MM.1S (cell line): ENCODE data around the gene ITLN1.
"Not testable (repeated sequence)": the region's sequence is repeated elsewhere in the genome, so short reads cannot be mapped to it uniquely, and the experiment has no call there.

Source experiments
- DNase-seq: peaks from one replicate; pipeline ENCODE4 v3.0.0-alpha.2; 2015
- H2AFZ ChIP-seq: fragments of 300-600 bp; sonication (generic); 2 replicates; pipeline ENCODE4 v1.6.0; 2016; ENCODE audit warnings: antibody characterized with exemption, low read length
- H3F3A ChIP-seq: fragments of 300-600 bp; sonication (generic); 2 replicates; pipeline ENCODE4 v1.6.1; 2016; ENCODE audit warnings: mild to moderate bottlenecking, antibody characterized with exemption, low read length, moderate library complexity, mixed read lengths; ENCODE audit not compliant: insufficient read depth
- H3K27ac ChIP-seq: fragments of 300-600 bp; sonication (generic); 2 replicates; pipeline ENCODE4 v1.5.1; 2016; ENCODE audit warnings: mild to moderate bottlenecking, low read length
- H3K27me3 ChIP-seq: fragments of 300-600 bp; sonication (generic); replicated peaks from 2 replicates; pipeline ENCODE4 v1.6.0; 2016; ENCODE audit warnings: low read length; ENCODE audit not compliant: insufficient read depth
- H3K36me3 ChIP-seq: fragments of 300-600 bp; sonication (generic); replicated peaks from 2 replicates; pipeline ENCODE4 v1.6.1; 2016; ENCODE audit warnings: mild to moderate bottlenecking, low read length, mixed read lengths; ENCODE audit not compliant: insufficient read depth
- H3K4me1 ChIP-seq: fragments of 300-600 bp; sonication (generic); 2 replicates; pipeline ENCODE4 v1.6.1; 2016; ENCODE audit warnings: low read length, mixed read lengths
- H3K4me2 ChIP-seq: fragments of 300-600 bp; sonication (generic); 2 replicates; pipeline ENCODE4 v1.6.0; 2016; ENCODE audit warnings: low read depth, low read length
- H3K4me3 ChIP-seq: fragments of 300-600 bp; sonication (generic); 2 replicates; pipeline ENCODE4 v1.5.1; 2016; ENCODE audit warnings: low read length, mixed read lengths
- H3K79me2 ChIP-seq: fragments of 300-600 bp; sonication (generic); 2 replicates; pipeline ENCODE4 v1.6.1; 2016; ENCODE audit warnings: mixed run types, low read length, mixed read lengths
- H3K9ac ChIP-seq: fragments of 300-600 bp; sonication (generic); 2 replicates; pipeline ENCODE4 v1.6.1; 2016; ENCODE audit warnings: low read length, mixed read lengths
- H3K9me2 ChIP-seq: fragments of 300-600 bp; sonication (generic); replicated peaks from 2 replicates; pipeline ENCODE4 v1.6.1; 2016; ENCODE audit warnings: mild to moderate bottlenecking, low read length, mixed read lengths; ENCODE audit not compliant: insufficient read depth
- H3K9me3 ChIP-seq: fragments of 300-600 bp; sonication (generic); replicated peaks from 2 replicates; pipeline ENCODE4 v1.6.1; 2016; ENCODE audit warnings: mild to moderate bottlenecking, low read length, mixed read lengths; ENCODE audit not compliant: insufficient read depth
- H4K20me1 ChIP-seq: fragments of 300-600 bp; sonication (generic); 2 replicates; pipeline ENCODE4 v1.6.1; 2016; ENCODE audit warnings: mild to moderate bottlenecking, low read length, moderate library complexity, mixed read lengths; ENCODE audit not compliant: insufficient read depth
- EZH2 ChIP-seq: fragments of 300-600 bp; sonication (generic); optimal IDR thresholded peaks from 2 replicates; pipeline ENCODE3; 2017; ENCODE audit warnings: low read depth, mild to moderate bottlenecking, antibody characterized with exemption, low read length, mixed read lengths
- EZH2phosphoT487 ChIP-seq: fragments of 300-600 bp; sonication (generic); IDR thresholded peaks from 2 replicates; pipeline ENCODE4 v1.6.1; 2018; ENCODE audit warnings: antibody characterized with exemption, low read length
- TF ChIP-seq, protein P1 (sequence below): fragments of 300-600 bp; sonication (generic); IDR thresholded peaks from 2 replicates; pipeline ENCODE4 v1.5.1; 2016; ENCODE audit warnings: antibody characterized with exemption, low read length, mixed read lengths

Gene ITLN1

DNA sequence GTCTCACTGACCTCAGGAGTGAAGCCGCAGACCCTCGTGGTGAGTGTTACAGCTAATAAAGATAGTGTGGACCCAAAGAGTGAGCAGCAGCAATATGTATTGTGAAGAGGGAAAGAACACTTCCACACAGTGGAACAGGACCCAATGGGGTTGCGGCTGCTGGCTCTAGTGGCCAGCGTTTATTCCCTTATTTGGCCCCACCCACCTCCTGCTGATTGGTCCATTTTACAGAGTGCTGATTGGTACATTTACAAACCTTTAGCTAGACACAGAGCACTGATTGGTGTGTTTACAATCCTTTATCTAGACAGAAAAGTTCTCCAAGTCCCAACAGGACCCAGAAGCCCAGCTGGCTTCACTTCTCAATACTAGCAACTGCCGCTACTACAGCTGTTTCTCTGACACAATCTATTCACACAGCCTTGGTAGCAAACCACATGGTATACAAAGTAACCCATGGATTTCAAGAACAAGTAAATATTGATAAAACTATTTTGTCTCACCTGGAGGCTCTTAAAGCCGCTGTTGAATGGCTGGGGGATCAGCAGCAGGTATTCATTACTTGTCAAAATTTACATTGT is 25.3 kb upstream of the ITLN1 start:
- Histone ChIP-seq H3K9me3 (no peaks in the 10 kb centered on the region), H3K4me1 (no peaks in the 10 kb centered on the region), H3K79me2 (no peaks in the 10 kb centered on the region), H4K20me1 (no peaks in the 10 kb centered on the region), H3K36me3 (no peaks in the 10 kb centered on the region), H3K4me2 (no peak overlapping the region), H3K27me3 (no peaks in the 10 kb centered on the region), H3K9me2 (no peaks in the 10 kb centered on the region), H3K9ac (no peak overlapping the region), H3K27ac (no peak overlapping the region), H2AFZ (no peak overlapping the region), H3K4me3 (no peak overlapping the region), H3F3A (no peaks in the 10 kb centered on the region)
- no peak for TF ChIP-seq EZH2
- no peak for DNase-seq

DNA sequence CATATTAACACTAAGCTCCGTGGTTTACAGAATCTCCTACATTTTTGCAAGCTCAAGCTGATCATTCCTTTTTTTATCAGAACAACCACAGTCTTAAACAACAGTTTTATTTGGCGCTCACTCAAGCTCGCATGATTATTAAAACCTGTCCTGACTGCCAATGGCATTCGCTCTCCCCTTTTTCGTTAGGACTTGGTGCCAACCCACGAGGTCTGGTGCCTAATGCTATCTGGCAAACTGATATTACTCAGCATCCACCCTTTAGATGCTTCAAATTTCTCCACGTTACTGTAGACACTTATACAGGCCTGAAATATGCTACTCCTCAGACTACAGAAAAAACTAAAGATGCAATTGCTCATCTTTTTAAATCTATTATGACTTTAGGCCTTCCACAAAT is 23.0 kb upstream of the ITLN1 start:
- Histone ChIP-seq H3K27me3 (no peaks in the 10 kb centered on the region), H4K20me1 (no peaks in the 10 kb centered on the region), H3K4me1 (no peaks in the 10 kb centered on the region), H3K4me2 (no peak overlapping the region), H3K9me3 (no peaks in the 10 kb centered on the region), H3K9me2 (no peaks in the 10 kb centered on the region), H3F3A (no peaks in the 10 kb centered on the region), H3K79me2 (no peaks in the 10 kb centered on the region), H2AFZ (no peak overlapping the region), H3K27ac (no peak overlapping the region), H3K36me3 (no peaks in the 10 kb centered on the region), H3K9ac (no peak overlapping the region), H3K4me3 (no peak overlapping the region)
- no peak for DNase-seq
- TF ChIP-seq, protein P1, sequence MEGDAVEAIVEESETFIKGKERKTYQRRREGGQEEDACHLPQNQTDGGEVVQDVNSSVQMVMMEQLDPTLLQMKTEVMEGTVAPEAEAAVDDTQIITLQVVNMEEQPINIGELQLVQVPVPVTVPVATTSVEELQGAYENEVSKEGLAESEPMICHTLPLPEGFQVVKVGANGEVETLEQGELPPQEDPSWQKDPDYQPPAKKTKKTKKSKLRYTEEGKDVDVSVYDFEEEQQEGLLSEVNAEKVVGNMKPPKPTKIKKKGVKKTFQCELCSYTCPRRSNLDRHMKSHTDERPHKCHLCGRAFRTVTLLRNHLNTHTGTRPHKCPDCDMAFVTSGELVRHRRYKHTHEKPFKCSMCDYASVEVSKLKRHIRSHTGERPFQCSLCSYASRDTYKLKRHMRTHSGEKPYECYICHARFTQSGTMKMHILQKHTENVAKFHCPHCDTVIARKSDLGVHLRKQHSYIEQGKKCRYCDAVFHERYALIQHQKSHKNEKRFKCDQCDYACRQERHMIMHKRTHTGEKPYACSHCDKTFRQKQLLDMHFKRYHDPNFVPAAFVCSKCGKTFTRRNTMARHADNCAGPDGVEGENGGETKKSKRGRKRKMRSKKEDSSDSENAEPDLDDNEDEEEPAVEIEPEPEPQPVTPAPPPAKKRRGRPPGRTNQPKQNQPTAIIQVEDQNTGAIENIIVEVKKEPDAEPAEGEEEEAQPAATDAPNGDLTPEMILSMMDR, result no peak
- TF ChIP-seq EZH2 (no peak), EZH2phosphoT487 (no peak)

DNA sequence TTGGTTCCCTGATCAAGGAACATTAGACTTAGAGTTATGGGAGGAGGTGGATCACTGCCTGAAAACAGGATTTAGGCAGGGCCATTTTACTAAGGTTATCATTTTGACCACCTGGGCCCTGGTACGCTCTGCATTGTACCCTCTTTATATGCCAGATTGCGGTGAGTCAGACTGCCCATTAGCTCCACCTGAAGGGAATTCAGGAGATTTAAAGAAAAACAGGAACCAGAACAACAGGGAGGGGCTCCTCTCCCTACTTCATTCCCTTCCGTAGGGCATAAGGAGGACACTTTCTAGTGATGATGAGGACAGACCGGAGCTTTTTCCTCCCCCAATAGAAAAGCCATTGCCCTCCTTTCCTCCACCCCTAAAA is 20.6 kb upstream of the ITLN1 start:
- Histone ChIP-seq H3K4me1 (no peaks in the 10 kb centered on the region), H3K9me2 (no peaks in the 10 kb centered on the region), H3K4me2 (no peak overlapping the region), H3K4me3 (no peak overlapping the region), H4K20me1 (no peaks in the 10 kb centered on the region), H2AFZ (no peak overlapping the region), H3K9me3 (no peaks in the 10 kb centered on the region), H3K9ac (no peak overlapping the region), H3K27ac (no peak overlapping the region), H3K27me3 (no peaks in the 10 kb centered on the region), H3F3A (no peaks in the 10 kb centered on the region), H3K36me3 (no peaks in the 10 kb centered on the region), H3K79me2 (no peaks in the 10 kb centered on the region)
- TF ChIP-seq EZH2phosphoT487 (no peak), EZH2 (no peak)
- TF ChIP-seq, protein P1, result no peak
- no peak for DNase-seq

DNA sequence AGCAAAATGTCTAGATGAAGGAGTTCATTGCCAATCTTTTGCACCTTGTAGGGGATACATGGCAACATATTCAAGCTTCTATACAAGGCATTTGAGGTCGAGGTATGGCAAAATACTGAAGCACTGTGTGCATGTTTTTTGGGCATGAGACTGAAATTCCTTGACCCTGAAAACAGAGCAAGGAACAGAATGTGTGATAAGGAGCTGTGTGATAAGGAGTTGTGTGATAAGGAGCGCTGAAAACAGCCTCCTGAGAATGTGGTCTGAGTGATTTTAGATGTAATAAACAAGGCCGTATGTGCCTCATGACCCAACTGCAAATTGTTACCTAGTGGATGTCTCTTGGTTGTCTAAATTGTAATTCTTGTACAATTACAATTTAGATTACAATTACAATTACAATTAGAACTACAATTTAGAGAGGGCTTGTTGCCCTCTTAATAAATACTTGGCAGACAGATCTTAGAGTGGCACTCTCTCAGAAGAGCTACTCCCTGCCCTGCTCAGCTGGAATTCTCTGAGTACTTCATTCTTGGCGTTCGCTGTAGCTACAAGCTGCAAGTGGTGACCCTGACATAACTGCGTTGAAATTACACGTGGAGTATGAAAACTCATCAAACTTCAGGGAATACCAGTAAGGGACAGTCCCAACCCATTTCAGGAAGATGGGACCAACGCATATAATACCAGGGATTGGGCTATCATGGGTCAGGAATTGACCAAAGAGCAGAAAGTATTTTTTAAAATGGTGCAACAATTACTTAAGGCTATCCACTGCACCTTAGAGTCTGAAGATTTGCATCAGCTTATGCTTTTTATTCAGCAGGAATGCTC is 20.0 kb upstream of the ITLN1 start:
- no peak overlapping the region for H3K4me3 ChIP-seq
- H3K27ac ChIP-seq, result no peak overlapping the region
- H3K79me2 ChIP-seq, result no peaks in the 10 kb centered on the region
- no peaks in the 10 kb centered on the region for H4K20me1 ChIP-seq
- H2AFZ ChIP-seq, result no peak overlapping the region
- H3K27me3 ChIP-seq, result no peaks in the 10 kb centered on the region
- H3K4me2 ChIP-seq, result no peak overlapping the region
- no peak overlapping the region for H3K9ac ChIP-seq
- TF ChIP-seq EZH2 (no peak), EZH2phosphoT487 (no peak)
- TF ChIP-seq, protein P1, result no peak
- no peaks in the 10 kb centered on the region for H3K36me3 ChIP-seq
- H3K4me1 ChIP-seq, result no peaks in the 10 kb centered on the region
- no peaks in the 10 kb centered on the region for H3F3A ChIP-seq
- no peaks in the 10 kb centered on the region for H3K9me2 ChIP-seq
- no peak for DNase-seq
- no peaks in the 10 kb centered on the region for H3K9me3 ChIP-seq

DNA sequence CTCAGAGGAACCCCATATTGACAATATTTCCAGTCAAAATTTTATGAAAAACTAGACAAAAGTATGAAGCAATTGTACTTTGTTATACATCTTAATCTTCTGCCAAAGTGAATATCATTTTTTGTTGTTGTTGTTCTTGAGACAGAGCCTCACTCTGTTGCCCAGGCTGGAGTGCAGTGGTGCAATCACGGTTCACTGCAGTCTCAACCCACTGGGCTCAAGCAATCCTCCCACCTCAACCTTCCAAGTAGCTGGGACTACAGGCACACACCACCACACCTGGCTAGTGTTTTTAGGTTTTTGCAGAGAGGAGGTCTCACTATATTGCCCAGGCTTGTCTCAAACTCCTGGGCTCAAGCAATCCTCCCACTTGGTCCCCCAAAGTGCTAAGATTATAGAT is 17.3 kb upstream of the ITLN1 start:
- H3K27me3 ChIP-seq, H4K20me1 ChIP-seq, H3K4me3 ChIP-seq, H3K9me3 ChIP-seq, H3F3A ChIP-seq, H3K27ac ChIP-seq, H3K4me1 ChIP-seq, H3K9ac ChIP-seq, H3K36me3 ChIP-seq, H3K9me2 ChIP-seq, DNase-seq, H3K79me2 ChIP-seq, H2AFZ ChIP-seq, H3K4me2 ChIP-seq: not testable (repeated sequence)
